Hepatocyte (in vitro differentiated cells): ENCODE measurements around the gene PHACTR1.

ENCODE experiments used
- CTCF ChIP-seq: fragments of 200-600 bp; sonication (generic); IDR thresholded peaks from 2 replicates; pipeline ENCODE4 v1.5.1; 2016; ENCODE audit warnings: antibody characterized with exemption, mild to moderate bottlenecking; ENCODE audit not compliant: poor library complexity
- EZH2 ChIP-seq: fragments of 200-600 bp; sonication (generic); IDR thresholded peaks from 2 replicates; pipeline ENCODE4 v1.6.1; 2016; ENCODE audit warnings: antibody characterized with exemption, mild to moderate bottlenecking, borderline replicate concordance

- TF ChIP-seq CTCF (no peak), EZH2 (no peak)
Measured at GRCh38 chr6:13096084-13096483, 379.5 kb downstream of the PHACTR1 start.
